HG03558 (cell line): ENCODE measurements around the gene MAX.
"Not testable (repeated sequence)": the region's sequence is repeated elsewhere in the genome, so short reads cannot be mapped to it uniquely, and the experiment has no call there.

Experiments
- ATAC-seq: cut with Tn5 transposase; IDR thresholded peaks from one replicate; pipeline ENCODE4 v1.9.1; 2021; ENCODE audit warnings: moderate number of reproducible peaks; ENCODE audit not compliant: unreplicated experiment; ENCODE audit errors: extremely low read depth

Gene MAX

GRCh38 chr14:65106316-65106715 lies 4.0 kb upstream of the MAX start:
- no peak for ATAC-seq

- ATAC-seq = no peak
Observed at GRCh38 chr14:65104791-65105190, 2.5 kb upstream of the MAX start.

- no peak for ATAC-seq
Observed at GRCh38 chr14:65103150-65103760, 938 bp upstream of the MAX start.

- no peak for ATAC-seq
Observed at GRCh38 chr14:65101631-65102440, 481 bp downstream of the MAX start.

- no peak for ATAC-seq
Observed at GRCh38 chr14:65100922-65101541, 1.3 kb downstream of the MAX start.

- no peak for ATAC-seq
Observed at GRCh38 chr14:65098586-65098985, 3.7 kb downstream of the MAX start.

GRCh38 chr14:65096323-65097089 lies 5.8 kb downstream of the MAX start:
- ATAC-seq = no peak

GRCh38 chr14:65095633-65096205 lies 6.6 kb downstream of the MAX start:
- no peak for ATAC-seq

GRCh38 chr14:65092349-65092748 lies 10.0 kb downstream of the MAX start:
- no peak for ATAC-seq

GRCh38 chr14:65087835-65088234 lies 14.5 kb downstream of the MAX start:
- ATAC-seq = not testable (repeated sequence)

GRCh38 chr14:65086686-65087085 lies 15.6 kb downstream of the MAX start:
- ATAC-seq = not testable (repeated sequence)

GRCh38 chr14:65084554-65085505 lies 17.5 kb downstream of the MAX start:
- no peak for ATAC-seq

GRCh38 chr14:65082930-65083329 lies 19.4 kb downstream of the MAX start:
- ATAC-seq = no peak

GRCh38 chr14:65080960-65081747 lies 21.2 kb downstream of the MAX start:
- ATAC-seq = no peak

- ATAC-seq = no peak
Observed at GRCh38 chr14:65079768-65080167, 22.5 kb downstream of the MAX start.

- no peak for ATAC-seq
Observed at GRCh38 chr14:65079201-65079600, 23.1 kb downstream of the MAX start.

GRCh38 chr14:65077318-65077717 lies 25.0 kb downstream of the MAX start:
- no peak for ATAC-seq

- no peak for ATAC-seq
Observed at GRCh38 chr14:65075628-65076325, 26.5 kb downstream of the MAX start.
